Measurements from ENCODE around the gene KLF11. TPM values are rescaled to one million over a fixed set of nuclear protein-coding genes. Genes with fewer than 3 reads are reported as not detected.
A peak's percentile ranks its signal among the peaks of the same experiment; 100 is the strongest.

The KLF11 gene
- total and polyA plus RNA-seq, 9 of the 15 experiments (the other 6 are each of a cell fraction or from before 2014, with no cell fraction given), result 2.1 to 13.4 (median 6.5) TPM

- no TSS peak for BruUV-seq (replicated peaks)
- Histone ChIP-seq H4K20me1 (replicated peaks; ENCODE audit: control insufficient read depth, insufficient read depth, low read length) (0 out of 2 replicates have a peak, but pooled peaks cover 7% of the 10 kb centered on the region), H3K36me3 (ENCODE audit: control insufficient read depth, insufficient read depth, low read length) (no peaks in the 10 kb centered on the region), H3K4me3 (no peak overlapping the region), H3K27me3 (ENCODE audit: control insufficient read depth in 2 of 2, insufficient read depth in 2 of 2, low read length in 2 of 2) (peaks cover 44 to 60% of the 10 kb centered on the region in 2 experiments), H3K9ac (ENCODE audit: insufficient read depth in 1 of 2, low read depth in 2 of 2, low read length in 2 of 2) (peak overlapping the region in 1 of 2 experiments; percentile 56; a peak in 1 of 4 replicates), H2AFZ (ENCODE audit: low read depth, low read length) (no peak overlapping the region), H3K9me1 (ENCODE audit: control insufficient read depth, insufficient read depth, low read length) (no peaks in the 10 kb centered on the region), H3K4me2 (ENCODE audit: insufficient read depth, low read length) (no peak overlapping the region), H3K27ac (ENCODE audit: extremely low read depth, low read depth, low read length) (no peak overlapping the region), H3K9me3 (replicated peaks; ENCODE audit: control insufficient read depth, insufficient read depth, low read depth, low read length) (no peaks in the 10 kb centered on the region), H3K4me1 (replicated peaks in 1 of 2; ENCODE audit: control insufficient read depth in 2 of 2, insufficient read depth in 2 of 2, low read length in 2 of 2) (peaks cover 2 to 23% of the 10 kb centered on the region in 2 experiments; a peak in 3 of 5 replicates), H3K79me2 (ENCODE audit: control insufficient read depth, insufficient read depth, low read length) (no peaks in the 10 kb centered on the region)
- in situ Hi-C loops (cut with MboI) (no loop called here), intact Hi-C loops (cut with micrococcal nuclease) (no loop called here)
- WGBS (ENCODE audit: insufficient coverage, low coverage, missing lambda C conversion rate), result 9% methylated on average over 11 of the region's 13 CpGs
- DNase-seq (ENCODE audit: extremely low read depth in 1 of 4, low spot score in 3 of 4), result no peak
- CTCF ChIA-PET (ENCODE audit: low intra/inter-chr PET ratio), result no interaction called here
- POLR2A ChIA-PET, result interaction anchor here (0.7 to 1.1 kb wide), 2 partner anchors 10 to 629 kb away, joined by 3 read pairs; no protein-coding TSS in a partner anchor
- no peak for ATAC-seq
- no peak for FAIRE-seq
- no peak for TF ChIP-seq MECOM (CRISPR knock-in tag; IDR thresholded peaks at IDR 0.05)
- no peak for TF ChIP-seq SMAD1 (IDR thresholded peaks at IDR 0.05; ENCODE audit: low read depth, low read length, partially characterized antibody)
- TF ChIP-seq SRSF1 (IDR thresholded peaks at IDR 0.05; ENCODE audit: low read depth, low read length), result no peak
- TF ChIP-seq ARID4B (CRISPR knock-in tag; IDR thresholded peaks at IDR 0.05), result no peak
- no peak for TF ChIP-seq POLR2B (IDR thresholded peaks at IDR 0.05; ENCODE audit: low read depth, partially characterized antibody)
- TF ChIP-seq FOXJ3 (CRISPR knock-in tag; IDR thresholded peaks at IDR 0.05), result no peak
- no peak for TF ChIP-seq BCLAF1 (IDR thresholded peaks at IDR 0.05; ENCODE audit: borderline replicate concordance in 1 of 2, control insufficient read depth in 1 of 2, low read depth in 2 of 2, low read length in 1 of 2)
- no peak for TF ChIP-seq ZNF280B (CRISPR knock-in tag; IDR thresholded peaks at IDR 0.05)
- TF ChIP-seq CTCF (IDR thresholded peaks at IDR 0.05 in 2 of 3, conservative IDR thresholded peaks at IDR 0.05 in 1 of 3; ENCODE audit: insufficient read depth in 2 of 3, low read depth in 1 of 3, low read length in 3 of 3), result no peak
- TF ChIP-seq KDM2B (CRISPR knock-in tag; IDR thresholded peaks at IDR 0.05), result no peak
Measured at GRCh38 chr2:10075101-10075500, 31.8 kb downstream of the KLF11 start.
